GM21528 (cell line): ENCODE data around the gene DIAPH2.
A peak's percentile ranks its signal among the peaks of the same experiment; 100 is the strongest.

ENCODE experiments used
- ATAC-seq: cut with Tn5 transposase; IDR thresholded peaks from one replicate; pipeline ENCODE4 v1.9.1; 2021; ENCODE audit warnings: mild to moderate bottlenecking, moderate library complexity; ENCODE audit not compliant: unreplicated experiment, low FRiP score

DIAPH2 gene

GRCh38 chrX:97334850-97335249, 650.2 kb downstream of the DIAPH2 start:
- ATAC-seq: no peak

GRCh38 chrX:97344724-97345123, 660.1 kb downstream of the DIAPH2 start:
- no peak for ATAC-seq

GRCh38 chrX:97358941-97359340, 674.3 kb downstream of the DIAPH2 start:
- ATAC-seq: no peak

GRCh38 chrX:97363843-97364242, 679.2 kb downstream of the DIAPH2 start:
- ATAC-seq: no peak

- no peak for ATAC-seq
Observed at GRCh38 chrX:97366237-97366636, 681.6 kb downstream of the DIAPH2 start.

- no peak for ATAC-seq
Observed at GRCh38 chrX:97367125-97367524, 682.5 kb downstream of the DIAPH2 start.

GRCh38 chrX:97369947-97370346, 685.3 kb downstream of the DIAPH2 start:
- no peak for ATAC-seq

GRCh38 chrX:97372001-97372766, 687.5 kb downstream of the DIAPH2 start:
- no peak for ATAC-seq

GRCh38 chrX:97374266-97374665, 689.6 kb downstream of the DIAPH2 start:
- ATAC-seq: no peak

GRCh38 chrX:97380200-97380599, 695.6 kb downstream of the DIAPH2 start:
- no peak for ATAC-seq

- no peak for ATAC-seq
Observed at GRCh38 chrX:97384685-97385084, 700.0 kb downstream of the DIAPH2 start.

- ATAC-seq: no peak
Observed at GRCh38 chrX:97387004-97387403, 702.4 kb downstream of the DIAPH2 start.

- no peak for ATAC-seq
Observed at GRCh38 chrX:97389761-97390192, 705.1 kb downstream of the DIAPH2 start.

- ATAC-seq: no peak
Observed at GRCh38 chrX:97397371-97397770, 712.7 kb downstream of the DIAPH2 start.

GRCh38 chrX:97398030-97398551, 713.4 kb downstream of the DIAPH2 start:
- ATAC-seq: peak; percentile 64

- ATAC-seq: peak; percentile 39
Observed at GRCh38 chrX:97399400-97399799, 714.8 kb downstream of the DIAPH2 start.

- ATAC-seq: no peak
Observed at GRCh38 chrX:97400492-97400891, 715.9 kb downstream of the DIAPH2 start.

GRCh38 chrX:97401154-97401553, 716.5 kb downstream of the DIAPH2 start:
- ATAC-seq: peak; percentile 55

GRCh38 chrX:97401586-97402136, 717.0 kb downstream of the DIAPH2 start:
- ATAC-seq: peak; percentile 6

GRCh38 chrX:97402333-97402732, 717.7 kb downstream of the DIAPH2 start:
- no peak for ATAC-seq

- ATAC-seq: no peak
Observed at GRCh38 chrX:97402903-97403302, 718.3 kb downstream of the DIAPH2 start.
